Measurements from ENCODE around the gene C15orf39.

GRCh38 chr15:75172284-75172820, 29.3 kb upstream of the C15orf39 start:
- TF ChIP-seq CTCF (IDR thresholded peaks at IDR 0.05): no peak
- TF ChIP-seq ZFX (IDR thresholded peaks at IDR 0.05; ENCODE audit: borderline replicate concordance): no peak
